IMR-90 (cell line): ENCODE measurements around the gene FCHSD2.

Experiments used
- CEBPB ChIP-seq: IDR thresholded peaks from 2 replicates; pipeline ENCODE4 v1.6.1; 2012; ENCODE audit warnings: low read depth, low read length, improper control_type of control experiment
- CTCF ChIP-seq: conservative IDR thresholded peaks from 2 replicates; pipeline ENCODE4 v1.5.1; 2012; ENCODE audit warnings: mild to moderate bottlenecking, low read depth, low read length, improper control_type of control experiment
- POLR2A ChIP-seq: IDR thresholded peaks from 2 replicates; pipeline ENCODE4 v1.6.1; 2012; ENCODE audit warnings: mild to moderate bottlenecking, low read depth, low read length
- SMC3 ChIP-seq: fragments of 150-350 bp; IDR thresholded peaks from 2 replicates; pipeline ENCODE4 v1.6.1; 2016; ENCODE audit warnings: low read depth, mild to moderate bottlenecking, antibody characterized with exemption, low read length, moderate library complexity

- TF ChIP-seq CTCF, result no peak
- no peak for TF ChIP-seq POLR2A
- TF ChIP-seq SMC3, result no peak
- no peak for TF ChIP-seq CEBPB
Measured at GRCh38 chr11:73186886-73187285, 44.8 kb upstream of the FCHSD2 start.
